GM12878 (cell line): ENCODE data around the gene SLC10A1.

Experiments
- CBX5 ChIP-seq: sonication (generic); IDR thresholded peaks from 2 replicates; pipeline ENCODE4 v1.6.1; 2016; ENCODE audit warnings: low read depth, moderate library complexity, mild to moderate bottlenecking, inconsistent platforms
- CTCF ChIP-seq, 3 experiments: IDR thresholded peaks in 2 of 3; conservative IDR thresholded peaks in 1 of 3; 2 replicates each; pipeline ENCODE4 v1.5.1; 2011; ENCODE audit warnings: low read depth in 3 of 3, low read length in 3 of 3, mild to moderate bottlenecking in 3 of 3, control low read depth in 2 of 3, moderate library complexity in 2 of 3, inconsistent platforms in 1 of 3, mixed read lengths in 1 of 3; ENCODE audit not compliant: control insufficient read depth in 2 of 3, insufficient read depth in 1 of 3; ENCODE audit errors: extremely low read depth in 1 of 3
- MAX ChIP-seq: IDR thresholded peaks from 2 replicates; pipeline ENCODE4 v1.6.1; 2012; ENCODE audit warnings: low read depth, low read length, improper control_type of control experiment
- TARDBP ChIP-seq: IDR thresholded peaks from 2 replicates; pipeline ENCODE4 v1.6.1; 2016; ENCODE audit warnings: borderline replicate concordance

GRCh38 chr14:69794791-69795190, 2.2 kb downstream of the SLC10A1 start:
- TF ChIP-seq CTCF (IDR thresholded peaks at IDR 0.05 in 2 of 3, conservative IDR thresholded peaks at IDR 0.05 in 1 of 3; ENCODE audit: control insufficient read depth in 2 of 3, extremely low read depth in 1 of 3, insufficient read depth in 1 of 3, low read depth in 3 of 3, low read length in 3 of 3) (no peak), TARDBP (no peak), CBX5 (no peak), MAX (no peak)
